ENCODE results near the gene SH2D7. TPM values are rescaled to one million over a fixed set of nuclear protein-coding genes. Genes with fewer than 3 reads are reported as not detected.

SH2D7 gene
- total and polyA plus RNA-seq, 2 donors (not counting 1 experiment from before 2014, with no cell fraction given) = not detected

DNA sequence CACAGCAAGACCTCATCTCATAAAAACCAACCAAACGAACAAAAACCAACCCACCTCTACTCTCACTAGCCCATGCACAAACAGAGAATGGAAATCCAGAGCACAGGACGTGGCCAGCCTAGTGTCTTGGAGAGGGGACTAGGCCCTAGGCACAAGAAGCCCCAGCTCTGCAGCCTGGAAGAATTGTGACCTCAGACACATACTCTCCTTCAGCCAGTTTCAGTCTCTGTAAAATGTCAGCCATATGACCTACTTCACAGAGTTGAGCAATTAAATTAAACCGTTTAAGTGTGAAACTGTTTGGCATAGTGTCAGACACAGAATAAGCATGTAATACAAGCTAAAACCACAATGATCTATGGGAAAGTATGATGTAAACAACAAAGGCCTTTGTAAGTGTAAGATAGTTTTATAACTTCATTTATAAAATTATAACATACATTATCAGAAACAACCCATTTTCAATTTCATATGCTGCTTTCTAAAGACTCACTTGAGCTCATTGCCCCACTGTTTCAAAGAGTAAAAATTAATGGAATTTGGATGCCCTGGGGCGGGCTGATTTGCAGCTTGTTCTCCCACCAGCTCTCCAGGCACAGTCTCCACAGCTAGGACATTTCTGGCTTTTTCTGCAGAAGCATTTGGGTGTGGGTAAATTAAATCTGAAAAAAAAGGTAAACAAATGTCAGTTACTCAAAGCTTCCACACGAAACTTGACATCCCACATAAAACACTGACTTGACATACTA, 47.8 kb upstream of the SH2D7 start:
- no peak for TF ChIP-seq CTCF (IDR thresholded peaks at IDR 0.05)
- TF ChIP-seq EZH2 (IDR thresholded peaks at IDR 0.05; ENCODE audit: borderline replicate concordance, insufficient read depth, low read depth, low read length, poor library complexity, severe bottlenecking) = no peak
- Mint-ChIP-seq H3K9me3 (ENCODE audit: insufficient read depth) (no peaks in the 10 kb centered on the region), H3K27ac (no peak overlapping the region), H3K4me1 (peaks cover 21% of the 10 kb centered on the region), H3K4me3 (no peak overlapping the region), H3K27me3 (no peaks in the 10 kb centered on the region)
- Histone ChIP-seq H3K27me3 (replicated peaks in 1 of 4; ENCODE audit: control extremely low read depth in 1 of 4, control insufficient read depth in 3 of 4, insufficient read depth in 4 of 4, low read length in 3 of 4) (no peaks in the 10 kb centered on the region), H3K79me2 (ENCODE audit: control insufficient read depth, insufficient read depth, low read length) (peaks cover 31% of the 10 kb centered on the region), H3K4me3 (ENCODE audit: control extremely low read depth in 1 of 5, extremely low read depth in 1 of 5, insufficient read depth in 1 of 5, low read depth in 2 of 5, low read length in 4 of 5) (no peak overlapping the region), H3K9me3 (ENCODE audit: control extremely low read depth in 1 of 3, control insufficient read depth in 2 of 3, insufficient read depth in 1 of 3, low read length in 2 of 3) (no peaks in the 10 kb centered on the region), H2AFZ (ENCODE audit: insufficient read depth, low read depth, low read length, poor library complexity, severe bottlenecking) (no peak overlapping the region), H4K20me1 (ENCODE audit: control insufficient read depth, insufficient read depth, low read length, poor library complexity, severe bottlenecking) (no peaks in the 10 kb centered on the region), H3K4me1 (ENCODE audit: control insufficient read depth in 2 of 2, insufficient read depth in 2 of 2, low read length in 2 of 2) (peaks cover 2 to 10% of the 10 kb centered on the region in 2 donors), H3K4me2 (replicated peaks; ENCODE audit: low read depth, low read length, poor library complexity, severe bottlenecking) (no peak overlapping the region), H3K36me3 (replicated peaks in 1 of 2; ENCODE audit: control extremely low read depth in 1 of 2, control insufficient read depth in 1 of 2, extremely low read depth in 1 of 2, insufficient read depth in 2 of 2, low read length in 1 of 2) (peaks cover 0 to 6% of the 10 kb centered on the region in 2 experiments), H3K9ac (ENCODE audit: low read length) (no peak overlapping the region), H3K27ac (ENCODE audit: low read length in 2 of 2) (no peak overlapping the region)
- intact Hi-C loops (cut with micrococcal nuclease) = no loop called here
- DNase-seq (no peak), ATAC-seq (ENCODE audit: low read depth) (no peak)
- ChIA-PET CTCF (no interaction called here), POLR2A (no interaction called here)
- 90% methylated on average over 2 of the region's 5 CpGs for WGBS (ENCODE audit: insufficient coverage)

DNA sequence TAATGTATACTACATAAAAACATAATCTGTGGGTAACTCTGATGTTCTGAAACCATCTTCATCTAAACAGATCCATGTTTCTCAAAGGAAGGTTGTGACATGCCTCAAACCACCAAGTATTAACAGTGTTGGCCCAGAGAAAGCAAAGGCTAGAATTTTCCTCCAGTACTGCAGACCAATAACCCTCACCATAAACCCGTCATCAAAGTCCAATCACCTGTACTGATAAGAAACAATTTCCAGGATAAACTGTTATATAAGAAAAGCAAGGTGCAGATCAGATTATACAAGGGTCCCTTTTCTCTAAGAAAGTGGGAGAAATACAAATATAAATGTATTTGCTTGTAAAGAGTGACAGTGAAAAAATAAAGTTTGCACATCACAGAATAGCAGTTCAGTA, 47.2 kb upstream of the SH2D7 start:
- no CpG with 5 or more reads among the region's 1 CpG for WGBS (ENCODE audit: insufficient coverage)
- Mint-ChIP-seq H3K4me3 (no peak overlapping the region), H3K27me3 (no peaks in the 10 kb centered on the region), H3K4me1 (peaks cover 27% of the 10 kb centered on the region), H3K9me3 (ENCODE audit: insufficient read depth) (no peaks in the 10 kb centered on the region), H3K27ac (no peak overlapping the region)
- H3K9ac ChIP-seq (ENCODE audit: low read length) = no peak overlapping the region
- no peak for ATAC-seq (ENCODE audit: low read depth)
- H3K36me3 ChIP-seq (replicated peaks in 1 of 2; ENCODE audit: control extremely low read depth in 1 of 2, control insufficient read depth in 1 of 2, extremely low read depth in 1 of 2, insufficient read depth in 2 of 2, low read length in 1 of 2) = peaks cover 0 to 6% of the 10 kb centered on the region in 2 experiments
- ChIA-PET POLR2A (no interaction called here), CTCF (no interaction called here)
- TF ChIP-seq CTCF (IDR thresholded peaks at IDR 0.05) (no peak), EZH2 (IDR thresholded peaks at IDR 0.05; ENCODE audit: borderline replicate concordance, insufficient read depth, low read depth, low read length, poor library complexity, severe bottlenecking) (no peak)
- H3K4me2 ChIP-seq (replicated peaks; ENCODE audit: low read depth, low read length, poor library complexity, severe bottlenecking) = no peak overlapping the region
- no peak overlapping the region for H3K4me3 ChIP-seq (ENCODE audit: control extremely low read depth in 1 of 5, extremely low read depth in 1 of 5, insufficient read depth in 1 of 5, low read depth in 2 of 5, low read length in 4 of 5)
- H3K27me3 ChIP-seq (replicated peaks in 1 of 4; ENCODE audit: control extremely low read depth in 1 of 4, control insufficient read depth in 3 of 4, insufficient read depth in 4 of 4, low read length in 3 of 4) = no peaks in the 10 kb centered on the region
- no peak overlapping the region for H3K27ac ChIP-seq (ENCODE audit: low read length in 2 of 2)
- peaks cover 31% of the 10 kb centered on the region for H3K79me2 ChIP-seq (ENCODE audit: control insufficient read depth, insufficient read depth, low read length)
- H3K9me3 ChIP-seq (ENCODE audit: control extremely low read depth in 1 of 3, control insufficient read depth in 2 of 3, insufficient read depth in 1 of 3, low read length in 2 of 3) = no peaks in the 10 kb centered on the region
- H3K4me1 ChIP-seq (ENCODE audit: control insufficient read depth in 2 of 2, insufficient read depth in 2 of 2, low read length in 2 of 2) = peaks cover 8 to 16% of the 10 kb centered on the region in 2 donors
- no peak overlapping the region for H2AFZ ChIP-seq (ENCODE audit: insufficient read depth, low read depth, low read length, poor library complexity, severe bottlenecking)
- no peak for DNase-seq
- no peaks in the 10 kb centered on the region for H4K20me1 ChIP-seq (ENCODE audit: control insufficient read depth, insufficient read depth, low read length, poor library complexity, severe bottlenecking)
- intact Hi-C loops (cut with micrococcal nuclease) = no loop called here

All from B cell (primary cell).